ENCODE measurements around the gene GFOD2.

DNA sequence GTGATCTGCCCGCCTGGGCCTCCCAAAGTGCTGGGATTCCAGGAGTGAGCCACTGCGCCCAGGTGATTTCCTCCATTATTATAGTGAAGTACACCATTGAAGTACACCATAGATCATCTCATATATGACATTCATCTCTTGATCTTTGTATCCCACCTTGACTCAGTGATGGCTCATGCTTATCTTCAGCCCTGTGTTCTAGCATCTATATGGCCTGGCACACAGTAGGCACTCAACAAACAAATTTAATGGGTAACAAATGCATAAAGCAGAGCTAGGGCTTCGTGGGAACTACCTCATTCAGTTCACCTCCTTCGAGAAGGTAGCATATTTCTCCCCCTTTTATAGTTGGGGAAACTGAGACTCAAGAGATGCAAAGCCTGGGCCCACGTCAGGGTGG lies 53.5 kb downstream of the GFOD2 start:
- no peak for TF ChIP-seq POLR2A (IDR thresholded peaks at IDR 0.05)
- TF ChIP-seq, protein P1, sequence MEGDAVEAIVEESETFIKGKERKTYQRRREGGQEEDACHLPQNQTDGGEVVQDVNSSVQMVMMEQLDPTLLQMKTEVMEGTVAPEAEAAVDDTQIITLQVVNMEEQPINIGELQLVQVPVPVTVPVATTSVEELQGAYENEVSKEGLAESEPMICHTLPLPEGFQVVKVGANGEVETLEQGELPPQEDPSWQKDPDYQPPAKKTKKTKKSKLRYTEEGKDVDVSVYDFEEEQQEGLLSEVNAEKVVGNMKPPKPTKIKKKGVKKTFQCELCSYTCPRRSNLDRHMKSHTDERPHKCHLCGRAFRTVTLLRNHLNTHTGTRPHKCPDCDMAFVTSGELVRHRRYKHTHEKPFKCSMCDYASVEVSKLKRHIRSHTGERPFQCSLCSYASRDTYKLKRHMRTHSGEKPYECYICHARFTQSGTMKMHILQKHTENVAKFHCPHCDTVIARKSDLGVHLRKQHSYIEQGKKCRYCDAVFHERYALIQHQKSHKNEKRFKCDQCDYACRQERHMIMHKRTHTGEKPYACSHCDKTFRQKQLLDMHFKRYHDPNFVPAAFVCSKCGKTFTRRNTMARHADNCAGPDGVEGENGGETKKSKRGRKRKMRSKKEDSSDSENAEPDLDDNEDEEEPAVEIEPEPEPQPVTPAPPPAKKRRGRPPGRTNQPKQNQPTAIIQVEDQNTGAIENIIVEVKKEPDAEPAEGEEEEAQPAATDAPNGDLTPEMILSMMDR (IDR thresholded peaks at IDR 0.05 in 4 of 5, conservative IDR thresholded peaks at IDR 0.05 in 1 of 5), result no peak

All from gastrocnemius medialis (tissue), 4 donors.